Hepatocyte (in vitro differentiated cells): Measurements from ENCODE around the gene ZNRF3. TPM values are rescaled to one million over a fixed set of nuclear protein-coding genes. Genes with fewer than 3 reads are reported as not detected.

Source experiments
- DNase-seq: peaks from one replicate; pipeline ENCODE4 v3.0.0-alpha.2; 2016; ENCODE audit warnings: low spot score
- H2AFZ ChIP-seq: fragments of 200-600 bp; sonication (generic); 2 replicates; pipeline ENCODE4 v1.6.0; 2016; ENCODE audit warnings: antibody characterized with exemption, mild to moderate bottlenecking
- H3K27ac ChIP-seq: fragments of 200-600 bp; sonication (generic); 2 replicates; pipeline ENCODE4 v1.5.1; 2016; ENCODE audit warnings: mild to moderate bottlenecking
- H3K27me3 ChIP-seq: fragments of 200-600 bp; sonication (generic); 2 replicates; pipeline ENCODE4 v1.6.1; 2016
- H3K36me3 ChIP-seq: fragments of 200-600 bp; sonication (generic); replicated peaks from 2 replicates; pipeline ENCODE4 v1.5.1; 2016; ENCODE audit warnings: low read depth; ENCODE audit not compliant: insufficient read depth
- H3K4me1 ChIP-seq: fragments of 200-600 bp; sonication (generic); 2 replicates; pipeline ENCODE4 v1.5.1; 2016; ENCODE audit warnings: mild to moderate bottlenecking, moderate library complexity; ENCODE audit not compliant: insufficient read depth
- H3K4me2 ChIP-seq: fragments of 200-600 bp; sonication (generic); 2 replicates; pipeline ENCODE4 v1.6.0; 2016
- H3K4me3 ChIP-seq: fragments of 200-600 bp; sonication (generic); 2 replicates; pipeline ENCODE4 v1.5.1; 2016; ENCODE audit warnings: mild to moderate bottlenecking
- H3K79me2 ChIP-seq: fragments of 200-600 bp; sonication (generic); 2 replicates; pipeline ENCODE4 v1.6.0; 2017; ENCODE audit warnings: mild to moderate bottlenecking
- H3K9me2 ChIP-seq: fragments of 200-600 bp; sonication (generic); replicated peaks from 2 replicates; pipeline ENCODE4 v1.6.0; 2017; ENCODE audit warnings: mild to moderate bottlenecking; ENCODE audit not compliant: insufficient read depth
- H3K9me3 ChIP-seq: fragments of 200-600 bp; sonication (generic); 2 replicates; pipeline ENCODE4 v1.5.1; 2016; ENCODE audit warnings: low read depth, mild to moderate bottlenecking
- H4K20me1 ChIP-seq: fragments of 200-600 bp; sonication (generic); 2 replicates; pipeline ENCODE4 v1.6.0; 2016; ENCODE audit warnings: mild to moderate bottlenecking; ENCODE audit not compliant: insufficient read depth, poor library complexity, severe bottlenecking
- EZH2 ChIP-seq: fragments of 200-600 bp; sonication (generic); IDR thresholded peaks from 2 replicates; pipeline ENCODE4 v1.6.1; 2016; ENCODE audit warnings: antibody characterized with exemption, mild to moderate bottlenecking, borderline replicate concordance
- EZH2phosphoT487 ChIP-seq: fragments of 200-600 bp; sonication (generic); IDR thresholded peaks from one replicate; pipeline ENCODE4 v1.6.1; 2018; ENCODE audit warnings: antibody characterized with exemption, mild to moderate bottlenecking, low read depth, moderate library complexity; ENCODE audit not compliant: unreplicated experiment, severe bottlenecking
- WGBS: methylation state at CpG from one replicate; pipeline ENCODE4 v1.1.6; 2016; ENCODE audit warnings: low lambda C conversion rate; ENCODE audit errors: missing lambda C conversion rate; 5-methylcytosine and 5-hydroxymethylcytosine counted together
- polyA plus RNA-seq: library from polyadenylated mRNA; unstranded; fragments of >200 nt; fragmentation: Nextera tagmentation; extraction: Ambion mirVana; gene quantifications from 2 replicates; pipeline ENCODE4 v1.2.1, GENCODE V29; 2016
- total RNA-seq: library from RNA; depleted of rRNA; stranded (reverse); fragments of >200 nt; gene quantifications from 2 replicates; pipeline ENCODE4 v1.2.3, GENCODE V29; 2014
- TF ChIP-seq, protein P1 (sequence below): fragments of 200-600 bp; sonication (generic); IDR thresholded peaks from 2 replicates; pipeline ENCODE4 v1.5.1; 2016; ENCODE audit warnings: antibody characterized with exemption, mild to moderate bottlenecking; ENCODE audit not compliant: poor library complexity

Gene ZNRF3
- total and polyA plus RNA-seq, 2 experiments from 2014 or later = 8.9 to 14.7 TPM

GRCh38 chr22:29009148-29009547 is 125.8 kb downstream of the ZNRF3 start:
- TF ChIP-seq, protein P1, sequence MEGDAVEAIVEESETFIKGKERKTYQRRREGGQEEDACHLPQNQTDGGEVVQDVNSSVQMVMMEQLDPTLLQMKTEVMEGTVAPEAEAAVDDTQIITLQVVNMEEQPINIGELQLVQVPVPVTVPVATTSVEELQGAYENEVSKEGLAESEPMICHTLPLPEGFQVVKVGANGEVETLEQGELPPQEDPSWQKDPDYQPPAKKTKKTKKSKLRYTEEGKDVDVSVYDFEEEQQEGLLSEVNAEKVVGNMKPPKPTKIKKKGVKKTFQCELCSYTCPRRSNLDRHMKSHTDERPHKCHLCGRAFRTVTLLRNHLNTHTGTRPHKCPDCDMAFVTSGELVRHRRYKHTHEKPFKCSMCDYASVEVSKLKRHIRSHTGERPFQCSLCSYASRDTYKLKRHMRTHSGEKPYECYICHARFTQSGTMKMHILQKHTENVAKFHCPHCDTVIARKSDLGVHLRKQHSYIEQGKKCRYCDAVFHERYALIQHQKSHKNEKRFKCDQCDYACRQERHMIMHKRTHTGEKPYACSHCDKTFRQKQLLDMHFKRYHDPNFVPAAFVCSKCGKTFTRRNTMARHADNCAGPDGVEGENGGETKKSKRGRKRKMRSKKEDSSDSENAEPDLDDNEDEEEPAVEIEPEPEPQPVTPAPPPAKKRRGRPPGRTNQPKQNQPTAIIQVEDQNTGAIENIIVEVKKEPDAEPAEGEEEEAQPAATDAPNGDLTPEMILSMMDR = no peak
- TF ChIP-seq EZH2 (no peak), EZH2phosphoT487 (no peak)
- H3K36me3 ChIP-seq = no peaks in the 10 kb centered on the region
- H3K27ac ChIP-seq = no peak overlapping the region
- DNase-seq = no peak
- H3K9me2 ChIP-seq = no peaks in the 10 kb centered on the region
- no peaks in the 10 kb centered on the region for H3K27me3 ChIP-seq
- no peak overlapping the region for H2AFZ ChIP-seq
- 92% methylated on average over 5 of the region's 5 CpGs for WGBS
- no peak overlapping the region for H3K4me2 ChIP-seq
- H4K20me1 ChIP-seq = no peaks in the 10 kb centered on the region
- no peak overlapping the region for H3K4me3 ChIP-seq
- no peaks in the 10 kb centered on the region for H3K9me3 ChIP-seq
- H3K79me2 ChIP-seq = peaks cover 56% of the 10 kb centered on the region
- H3K4me1 ChIP-seq = peaks cover 46% of the 10 kb centered on the region

DNA sequence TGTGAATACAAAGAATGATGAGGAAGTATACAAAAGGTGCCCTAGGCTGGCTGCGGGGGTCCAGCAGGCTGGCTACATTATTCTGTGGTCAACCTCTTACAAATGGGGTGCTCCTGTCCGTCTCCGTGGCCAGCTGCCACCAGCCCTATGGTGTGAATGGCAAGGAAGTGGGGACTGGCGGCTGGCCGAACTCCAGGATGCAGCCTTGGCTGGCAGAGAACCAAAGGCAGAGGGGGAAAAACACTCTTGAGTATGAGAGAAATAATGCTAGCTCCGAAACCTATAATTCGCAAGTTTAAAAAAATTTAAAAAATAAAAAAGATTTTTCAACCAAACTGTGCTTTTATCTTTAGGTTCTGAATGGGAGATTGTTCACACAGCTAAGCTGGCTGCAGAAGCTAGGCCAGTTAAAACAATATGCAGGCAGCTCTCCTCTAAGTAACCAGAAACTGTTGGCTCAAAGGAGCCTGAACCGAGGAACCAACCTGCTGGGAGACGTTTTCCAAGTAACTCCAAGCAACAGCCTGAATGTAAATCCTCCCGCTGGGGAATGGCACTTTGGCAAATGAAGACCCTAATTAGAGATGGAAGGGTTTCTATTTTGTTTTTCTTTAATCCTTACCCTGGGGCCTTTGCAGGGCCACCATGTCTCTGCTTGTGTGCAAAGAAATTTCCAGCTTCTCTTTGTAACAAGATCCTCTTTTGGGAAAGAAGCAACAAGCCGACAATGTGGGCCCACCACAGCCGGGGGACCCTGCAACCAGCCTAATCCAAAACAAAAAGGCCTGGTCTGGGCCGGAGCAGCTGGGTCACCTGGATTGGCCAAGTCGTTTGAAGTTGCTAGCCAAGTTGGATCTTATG is 128.1 kb downstream of the ZNRF3 start:
- H3K4me2 ChIP-seq = peak overlapping the region; percentile 29
- H3K79me2 ChIP-seq = peaks cover 62% of the 10 kb centered on the region
- no peaks in the 10 kb centered on the region for H3K9me3 ChIP-seq
- no peak overlapping the region for H3K4me3 ChIP-seq
- H4K20me1 ChIP-seq = no peaks in the 10 kb centered on the region
- TF ChIP-seq, protein P1 = no peak
- TF ChIP-seq EZH2 (no peak), EZH2phosphoT487 (no peak)
- no peak overlapping the region for H2AFZ ChIP-seq
- peaks cover 29% of the 10 kb centered on the region for H3K4me1 ChIP-seq
- DNase-seq = no peak
- H3K36me3 ChIP-seq = no peaks in the 10 kb centered on the region
- peak overlapping the region; percentile 68 for H3K27ac ChIP-seq
- H3K9me2 ChIP-seq = no peaks in the 10 kb centered on the region
- 61% methylated on average over 14 of the region's 14 CpGs for WGBS
- no peaks in the 10 kb centered on the region for H3K27me3 ChIP-seq

- no peaks in the 10 kb centered on the region for H4K20me1 ChIP-seq
- WGBS = 71% methylated on average over 4 of the region's 4 CpGs
- no peaks in the 10 kb centered on the region for H3K27me3 ChIP-seq
- H3K9me3 ChIP-seq = no peaks in the 10 kb centered on the region
- no peaks in the 10 kb centered on the region for H3K9me2 ChIP-seq
- H2AFZ ChIP-seq = no peak overlapping the region
- no peak for DNase-seq
- TF ChIP-seq EZH2 = no peak
- TF ChIP-seq, protein P1 = no peak
- TF ChIP-seq EZH2phosphoT487 = no peak
- H3K4me1 ChIP-seq = peaks cover 29% of the 10 kb centered on the region
- peak overlapping the region; percentile 68 for H3K27ac ChIP-seq
- H3K4me2 ChIP-seq = peak overlapping the region; percentile 29
- no peak overlapping the region for H3K4me3 ChIP-seq
- H3K79me2 ChIP-seq = peaks cover 63% of the 10 kb centered on the region
- no peaks in the 10 kb centered on the region for H3K36me3 ChIP-seq
Observed at GRCh38 chr22:29012101-29012433, 128.7 kb downstream of the ZNRF3 start.
